Non-pigmented ciliary epithelial cell (primary cell): ENCODE results near the gene EPHA7.

Experiments
- DNase-seq: peaks from one replicate; pipeline ENCODE4 v3.0.0-alpha.2; 2010; ENCODE audit warnings: low read depth

Gene EPHA7

GRCh38 chr6:93243231-93243778 lies 176.1 kb downstream of the EPHA7 start:
- DNase-seq, result no peak

GRCh38 chr6:93242049-93242448 lies 177.3 kb downstream of the EPHA7 start:
- no peak for DNase-seq

GRCh38 chr6:93238632-93239031 lies 180.7 kb downstream of the EPHA7 start:
- no peak for DNase-seq

- DNase-seq, result no peak
Measured at GRCh38 chr6:93235775-93236174, 183.6 kb downstream of the EPHA7 start.

GRCh38 chr6:93226822-93227221 lies 192.5 kb downstream of the EPHA7 start:
- DNase-seq, result no peak

- no peak for DNase-seq
Measured at GRCh38 chr6:93222071-93222851, 197.1 kb downstream of the EPHA7 start.

- DNase-seq, result no peak
Measured at GRCh38 chr6:93219447-93219846, 199.9 kb downstream of the EPHA7 start.

GRCh38 chr6:93218096-93218495 lies 201.3 kb downstream of the EPHA7 start:
- DNase-seq, result no peak

- no peak for DNase-seq
Measured at GRCh38 chr6:93213028-93213427, 206.3 kb downstream of the EPHA7 start.

GRCh38 chr6:93210908-93211307 lies 208.5 kb downstream of the EPHA7 start:
- no peak for DNase-seq

GRCh38 chr6:93209358-93209757 lies 210.0 kb downstream of the EPHA7 start:
- no peak for DNase-seq

GRCh38 chr6:93196406-93196970 lies 222.9 kb downstream of the EPHA7 start:
- no peak for DNase-seq

GRCh38 chr6:93194480-93194879 lies 224.9 kb downstream of the EPHA7 start:
- DNase-seq, result no peak

- DNase-seq, result no peak
Measured at GRCh38 chr6:93193868-93194267, 225.5 kb downstream of the EPHA7 start.
